Breast epithelium (tissue), 3 donors: ENCODE measurements around the gene EFNA3.

Experiments used
- CTCF ChIP-seq, 3 donors: fragments of 450-650 bp; IDR thresholded peaks; one replicate each; pipeline ENCODE4 v1.5.1; 2016 to 2017; ENCODE audit warnings: antibody characterized with exemption in 3 of 3, mild to moderate bottlenecking in 3 of 3, moderate library complexity in 3 of 3
- POLR2AphosphoS5 ChIP-seq, 3 donors: sonication (generic); formaldehyde crosslinking; IDR thresholded peaks; one replicate each; pipeline ENCODE4 v1.6.1; 2017; ENCODE audit warnings: antibody characterized with exemption in 3 of 3

GRCh38 chr1:155126556-155127104 lies 48.0 kb downstream of the EFNA3 start:
- no peak for TF ChIP-seq CTCF (IDR thresholded peaks at IDR 0.05)
- TF ChIP-seq POLR2AphosphoS5 (IDR thresholded peaks at IDR 0.05) = no peak
